GM06990 (cell line): Measurements from ENCODE around the gene OXNAD1.
A peak's percentile ranks its signal among the peaks of the same experiment; 100 is the strongest.

Source experiments
- DNase-seq: peaks from one replicate; pipeline ENCODE4 v3.0.0-alpha.2; 2011; ENCODE audit not compliant: insufficient read length; ENCODE audit errors: extremely low read depth
- H3K27me3 ChIP-seq: replicated peaks from 2 replicates; pipeline ENCODE4 v1.6.0; 2011; ENCODE audit warnings: low read length; ENCODE audit not compliant: control insufficient read depth, insufficient read depth
- H3K36me3 ChIP-seq: 2 replicates; pipeline ENCODE4 v1.5.1; 2011; ENCODE audit warnings: low read length; ENCODE audit not compliant: control insufficient read depth, insufficient read depth
- H3K4me3 ChIP-seq: replicated peaks from 2 replicates; pipeline ENCODE4 v1.5.1; 2011; ENCODE audit warnings: low read depth, mild to moderate bottlenecking, control low read depth, low read length
- CTCF ChIP-seq: IDR thresholded peaks from 2 replicates; pipeline ENCODE4 v1.5.1; 2011; ENCODE audit warnings: low read length, control low read depth, mild to moderate bottlenecking, inconsistent platforms; ENCODE audit not compliant: insufficient read depth, poor library complexity, severe bottlenecking

OXNAD1 gene

GRCh38 chr3:16318176-16318575, 53.2 kb downstream of the OXNAD1 start:
- Histone ChIP-seq H3K4me3 (no peak overlapping the region), H3K36me3 (peaks cover 47% of the 10 kb centered on the region), H3K27me3 (no peaks in the 10 kb centered on the region)
- TF ChIP-seq CTCF, result no peak
- DNase-seq, result no peak

- peak; percentile 65 for TF ChIP-seq CTCF
- no peak overlapping the region for H3K4me3 ChIP-seq
Observed at GRCh38 chr3:16319307-16319706, 54.3 kb downstream of the OXNAD1 start.

GRCh38 chr3:16319723-16320122, 54.7 kb downstream of the OXNAD1 start:
- H3K36me3 ChIP-seq, result peaks cover 48% of the 10 kb centered on the region
- H3K27me3 ChIP-seq, result no peaks in the 10 kb centered on the region
- no peak for TF ChIP-seq CTCF
- DNase-seq, result no peak
- no peak overlapping the region for H3K4me3 ChIP-seq

More at GRCh38 chr3:16319307-16319706, 54.3 kb downstream of the OXNAD1 start:
- no peak for DNase-seq
- Histone ChIP-seq H3K27me3 (no peaks in the 10 kb centered on the region), H3K36me3 (peaks cover 48% of the 10 kb centered on the region)

- Histone ChIP-seq H3K4me3 (no peak overlapping the region), H3K36me3 (peaks cover 48% of the 10 kb centered on the region), H3K27me3 (no peaks in the 10 kb centered on the region)
- no peak for TF ChIP-seq CTCF
- no peak for DNase-seq
Observed at GRCh38 chr3:16320711-16321110, 55.7 kb downstream of the OXNAD1 start.

GRCh38 chr3:16322189-16322588, 57.2 kb downstream of the OXNAD1 start:
- Histone ChIP-seq H3K4me3 (no peak overlapping the region), H3K27me3 (no peaks in the 10 kb centered on the region), H3K36me3 (peaks cover 46% of the 10 kb centered on the region)
- no peak for TF ChIP-seq CTCF
- no peak for DNase-seq

GRCh38 chr3:16323737-16324136, 58.7 kb downstream of the OXNAD1 start:
- Histone ChIP-seq H3K4me3 (no peak overlapping the region), H3K27me3 (no peaks in the 10 kb centered on the region), H3K36me3 (peaks cover 40% of the 10 kb centered on the region)
- TF ChIP-seq CTCF, result no peak
- no peak for DNase-seq
